ENCODE results near the gene KRTAP12-3. TPM values are rescaled to one million over a fixed set of nuclear protein-coding genes. Genes with fewer than 3 reads are reported as not detected.
"Not testable (repeated sequence)": the region's sequence is repeated elsewhere in the genome, so short reads cannot be mapped to it uniquely, and the experiment has no call there.

The KRTAP12-3 gene
- polyA plus RNA-seq, 1 donor from 2014 or later: not detected

DNA sequence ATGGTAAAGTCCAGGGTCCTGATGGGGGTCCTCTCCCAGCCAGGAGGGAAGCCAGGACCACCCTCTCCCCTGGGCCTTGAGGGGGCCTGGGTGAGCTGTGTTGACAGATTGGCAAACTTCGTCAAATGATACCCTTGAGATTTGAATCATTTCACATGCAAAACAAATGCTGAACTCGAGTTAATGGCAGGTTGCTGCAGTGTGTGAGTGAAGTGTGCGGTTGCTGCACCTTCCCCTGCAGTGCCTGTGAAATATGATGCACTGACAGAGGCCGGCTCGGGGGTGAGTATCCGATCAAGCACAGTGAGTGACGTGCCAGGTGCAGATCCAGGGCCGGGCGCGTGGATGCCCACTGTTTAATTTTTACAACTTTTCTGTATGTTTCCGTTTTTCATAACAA, 29.9 kb downstream of the KRTAP12-3 start:
- H3K9me3 ChIP-seq (ENCODE audit: low read length): peaks cover 5% of the 10 kb centered on the region
- no peaks in the 10 kb centered on the region for H3K36me3 ChIP-seq (ENCODE audit: insufficient read depth, low read length)
- H3K4me3 ChIP-seq (ENCODE audit: low read length): no peak overlapping the region
- H3K9ac ChIP-seq (ENCODE audit: low read length): no peak overlapping the region
- no peaks in the 10 kb centered on the region for H3K9me2 ChIP-seq (ENCODE audit: insufficient read depth, low read length)
- no peaks in the 10 kb centered on the region for H3K27me3 ChIP-seq (ENCODE audit: insufficient read depth, low read depth, low read length)
- TF ChIP-seq, protein P1, sequence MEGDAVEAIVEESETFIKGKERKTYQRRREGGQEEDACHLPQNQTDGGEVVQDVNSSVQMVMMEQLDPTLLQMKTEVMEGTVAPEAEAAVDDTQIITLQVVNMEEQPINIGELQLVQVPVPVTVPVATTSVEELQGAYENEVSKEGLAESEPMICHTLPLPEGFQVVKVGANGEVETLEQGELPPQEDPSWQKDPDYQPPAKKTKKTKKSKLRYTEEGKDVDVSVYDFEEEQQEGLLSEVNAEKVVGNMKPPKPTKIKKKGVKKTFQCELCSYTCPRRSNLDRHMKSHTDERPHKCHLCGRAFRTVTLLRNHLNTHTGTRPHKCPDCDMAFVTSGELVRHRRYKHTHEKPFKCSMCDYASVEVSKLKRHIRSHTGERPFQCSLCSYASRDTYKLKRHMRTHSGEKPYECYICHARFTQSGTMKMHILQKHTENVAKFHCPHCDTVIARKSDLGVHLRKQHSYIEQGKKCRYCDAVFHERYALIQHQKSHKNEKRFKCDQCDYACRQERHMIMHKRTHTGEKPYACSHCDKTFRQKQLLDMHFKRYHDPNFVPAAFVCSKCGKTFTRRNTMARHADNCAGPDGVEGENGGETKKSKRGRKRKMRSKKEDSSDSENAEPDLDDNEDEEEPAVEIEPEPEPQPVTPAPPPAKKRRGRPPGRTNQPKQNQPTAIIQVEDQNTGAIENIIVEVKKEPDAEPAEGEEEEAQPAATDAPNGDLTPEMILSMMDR (IDR thresholded peaks at IDR 0.05; ENCODE audit: poor library complexity, severe bottlenecking): no peak
- no peak for TF ChIP-seq SMC3 (conservative IDR thresholded peaks at IDR 0.05; ENCODE audit: poor library complexity)
- TF ChIP-seq TAF1 (IDR thresholded peaks at IDR 0.05; ENCODE audit: low read depth): no peak
- no peak for TF ChIP-seq POLR2AphosphoS5 (IDR thresholded peaks at IDR 0.05)
- TF ChIP-seq EP300 (conservative IDR thresholded peaks at IDR 0.05; ENCODE audit: poor library complexity, severe bottlenecking): no peak
- TF ChIP-seq RAD21 (conservative IDR thresholded peaks at IDR 0.05): no peak
- no peak for TF ChIP-seq EZH2 (IDR thresholded peaks at IDR 0.05; ENCODE audit: borderline replicate concordance, insufficient read depth, low read length, poor library complexity, severe bottlenecking)
- TF ChIP-seq MXI1 (conservative IDR thresholded peaks at IDR 0.05; ENCODE audit: poor library complexity, severe bottlenecking): no peak
- no peak for TF ChIP-seq REST (IDR thresholded peaks at IDR 0.05; ENCODE audit: borderline replicate concordance)
- H4K20me1 ChIP-seq (ENCODE audit: insufficient read depth): no peaks in the 10 kb centered on the region
- H3K4me2 ChIP-seq (ENCODE audit: low read length): no peak overlapping the region
- no peak overlapping the region for H3K27ac ChIP-seq (ENCODE audit: low read length)
- no peak overlapping the region for H2AFZ ChIP-seq (ENCODE audit: low read depth, low read length)
- H3K79me2 ChIP-seq (replicated peaks; ENCODE audit: insufficient read depth, low read length): no peaks in the 10 kb centered on the region
- no peaks in the 10 kb centered on the region for H3F3A ChIP-seq (ENCODE audit: insufficient read depth, low read length, poor library complexity, severe bottlenecking)

DNA sequence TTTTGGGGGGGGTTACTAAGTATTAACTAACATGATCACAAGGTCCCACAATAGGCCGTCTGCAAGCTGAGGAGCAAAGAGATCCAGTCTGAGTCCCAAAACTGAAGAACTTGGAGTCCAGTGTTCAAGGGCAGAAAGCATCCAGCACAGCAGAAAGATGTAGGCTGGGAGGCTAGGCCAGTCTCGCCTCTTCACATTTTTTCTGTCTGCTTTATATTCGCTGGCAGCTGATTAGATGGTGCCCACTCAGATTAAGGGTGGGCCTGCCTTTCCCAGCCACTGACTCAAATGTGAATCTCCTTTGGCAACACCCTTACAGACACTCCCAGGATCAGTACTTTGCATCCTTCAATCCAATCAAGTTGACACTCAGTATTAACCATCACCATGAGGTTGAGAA, 32.0 kb downstream of the KRTAP12-3 start:
- H3K4me3 ChIP-seq (ENCODE audit: low read length); H2AFZ ChIP-seq (ENCODE audit: low read depth, low read length); H3K36me3 ChIP-seq (ENCODE audit: insufficient read depth, low read length); H3K27me3 ChIP-seq (ENCODE audit: insufficient read depth, low read depth, low read length); H3K9ac ChIP-seq (ENCODE audit: low read length); H3K9me2 ChIP-seq (ENCODE audit: insufficient read depth, low read length); H3K4me2 ChIP-seq (ENCODE audit: low read length); H3K9me3 ChIP-seq (ENCODE audit: low read length); H4K20me1 ChIP-seq (ENCODE audit: insufficient read depth); H3F3A ChIP-seq (ENCODE audit: insufficient read depth, low read length, poor library complexity, severe bottlenecking); H3K79me2 ChIP-seq (replicated peaks; ENCODE audit: insufficient read depth, low read length); H3K27ac ChIP-seq (ENCODE audit: low read length): not testable (repeated sequence)

GRCh38 chr21:44691686-44692085, 34.0 kb downstream of the KRTAP12-3 start:
- H3F3A ChIP-seq (ENCODE audit: insufficient read depth, low read length, poor library complexity, severe bottlenecking): no peaks in the 10 kb centered on the region
- no peak overlapping the region for H3K4me2 ChIP-seq (ENCODE audit: low read length)

More at GRCh38 chr21:44691686-44692085, 34.0 kb downstream of the KRTAP12-3 start:
- Histone ChIP-seq H3K9ac (ENCODE audit: low read length) (no peak overlapping the region), H3K27me3 (ENCODE audit: insufficient read depth, low read depth, low read length) (no peaks in the 10 kb centered on the region), H3K9me3 (ENCODE audit: low read length) (peaks cover 10% of the 10 kb centered on the region), H3K79me2 (replicated peaks; ENCODE audit: insufficient read depth, low read length) (no peaks in the 10 kb centered on the region), H3K27ac (ENCODE audit: low read length) (no peak overlapping the region), H4K20me1 (ENCODE audit: insufficient read depth) (no peaks in the 10 kb centered on the region), H3K36me3 (ENCODE audit: insufficient read depth, low read length) (no peaks in the 10 kb centered on the region), H2AFZ (ENCODE audit: low read depth, low read length) (no peak overlapping the region), H3K4me3 (ENCODE audit: low read length) (no peak overlapping the region), H3K9me2 (ENCODE audit: insufficient read depth, low read length) (no peaks in the 10 kb centered on the region)
- TF ChIP-seq EP300 (conservative IDR thresholded peaks at IDR 0.05; ENCODE audit: poor library complexity, severe bottlenecking) (no peak), SMC3 (conservative IDR thresholded peaks at IDR 0.05; ENCODE audit: poor library complexity) (no peak), REST (IDR thresholded peaks at IDR 0.05; ENCODE audit: borderline replicate concordance) (no peak), RAD21 (conservative IDR thresholded peaks at IDR 0.05) (no peak), TAF1 (IDR thresholded peaks at IDR 0.05; ENCODE audit: low read depth) (no peak), POLR2AphosphoS5 (IDR thresholded peaks at IDR 0.05) (no peak)
- TF ChIP-seq, protein P1 (IDR thresholded peaks at IDR 0.05; ENCODE audit: poor library complexity, severe bottlenecking): no peak

All from neural cell (in vitro differentiated cells).